Mesenchymal stem cell (in vitro differentiated cells and primary cell): Measurements from ENCODE around the gene CDC5L.
A peak's percentile ranks its signal among the peaks of the same experiment; 100 is the strongest.

Experiments
- DNase-seq: peaks from one replicate; pipeline ENCODE4 v3.0.0-alpha.2; 2013
- H2AFZ ChIP-seq: one replicate; pipeline ENCODE4 v1.6.1; 2013; ENCODE audit warnings: low read depth, mild to moderate bottlenecking, control low read depth, inconsistent platforms, low read length, moderate library complexity
- H2AK5ac ChIP-seq: 2 replicates; pipeline ENCODE4 v1.6.1; 2013; ENCODE audit warnings: low read length, moderate library complexity, mild to moderate bottlenecking, inconsistent platforms; ENCODE audit not compliant: severe bottlenecking
- H2BK120ac ChIP-seq: one replicate; pipeline ENCODE4 v1.6.1; 2013; ENCODE audit warnings: low read depth, mild to moderate bottlenecking, inconsistent platforms, low read length, moderate library complexity
- H2BK12ac ChIP-seq, 2 experiments: one replicate each; pipeline ENCODE4 v1.6.1; 2013; ENCODE audit warnings: inconsistent platforms in 2 of 2, low read length in 2 of 2, mild to moderate bottlenecking in 2 of 2, moderate library complexity in 2 of 2, control low read depth in 1 of 2
- H2BK15ac ChIP-seq: one replicate; pipeline ENCODE4 v1.6.1; 2013; ENCODE audit warnings: mild to moderate bottlenecking, low read depth, inconsistent platforms; ENCODE audit not compliant: poor library complexity, severe bottlenecking
- H2BK5ac ChIP-seq: 2 replicates; pipeline ENCODE4 v1.6.1; 2013; ENCODE audit warnings: low read depth, mild to moderate bottlenecking, low read length, control low read depth, inconsistent platforms; ENCODE audit not compliant: poor library complexity, severe bottlenecking
- H3K14ac ChIP-seq, 2 experiments: one replicate each; pipeline ENCODE4 v1.6.1; 2013; ENCODE audit warnings: inconsistent platforms in 2 of 2, low read length in 2 of 2, control low read depth in 1 of 2, mild to moderate bottlenecking in 1 of 2, moderate library complexity in 1 of 2
- H3K18ac ChIP-seq, 2 experiments: one replicate each; pipeline ENCODE4 v1.6.1; 2013; ENCODE audit warnings: inconsistent platforms in 2 of 2, low read length in 2 of 2, control low read depth in 1 of 2, low read depth in 1 of 2, mild to moderate bottlenecking in 1 of 2
- H3K23ac ChIP-seq, 2 experiments: one replicate each; pipeline ENCODE4 v1.6.1; 2013; ENCODE audit warnings: inconsistent platforms in 2 of 2, low read length in 2 of 2, mild to moderate bottlenecking in 2 of 2, moderate library complexity in 2 of 2, control low read depth in 1 of 2
- H3K27ac ChIP-seq: 2 replicates; pipeline ENCODE4 v1.5.1; 2013; ENCODE audit warnings: mild to moderate bottlenecking, moderate library complexity, low read length, control low read depth, inconsistent platforms; ENCODE audit not compliant: poor library complexity, severe bottlenecking
- H3K27me3 ChIP-seq, 2 experiments: 2 replicates each; pipeline versions ENCODE4 v1.6.1 to v1.7.0; 2013; ENCODE audit warnings: low read length in 2 of 2, mild to moderate bottlenecking in 2 of 2, moderate library complexity in 2 of 2, control low read depth in 1 of 2, inconsistent platforms in 1 of 2; ENCODE audit not compliant: control insufficient read depth in 1 of 2, insufficient read depth in 1 of 2
- H3K36me3 ChIP-seq, 2 experiments: 2 replicates each; pipeline versions ENCODE4 v1.6.1 to v1.7.0; 2013; ENCODE audit warnings: low read length in 2 of 2, control low read depth in 1 of 2, inconsistent platforms in 1 of 2, low read depth in 1 of 2, mild to moderate bottlenecking in 1 of 2; ENCODE audit not compliant: insufficient read depth in 2 of 2, control insufficient read depth in 1 of 2
- H3K4ac ChIP-seq, 2 experiments: one replicate each; pipeline ENCODE4 v1.6.1; 2013; ENCODE audit warnings: inconsistent platforms in 2 of 2, low read length in 2 of 2, mild to moderate bottlenecking in 2 of 2, moderate library complexity in 2 of 2, control low read depth in 1 of 2, low read depth in 1 of 2
- H3K4me1 ChIP-seq: 2 replicates; pipeline ENCODE4 v1.6.1; 2013; ENCODE audit warnings: low read depth, low read length, control low read depth; ENCODE audit not compliant: control insufficient read depth, insufficient read depth
- H3K4me2 ChIP-seq: 2 replicates; pipeline ENCODE4 v1.6.1; 2013; ENCODE audit warnings: low read length, mild to moderate bottlenecking, inconsistent platforms; ENCODE audit not compliant: poor library complexity, severe bottlenecking
- H3K4me3 ChIP-seq, 2 experiments: 2 replicates each; pipeline versions ENCODE4 v1.5.1 to v1.7.0; 2013; ENCODE audit warnings: low read length in 2 of 2, mild to moderate bottlenecking in 2 of 2, control low read depth in 1 of 2, low read depth in 1 of 2; ENCODE audit not compliant: insufficient read depth in 1 of 2
- H3K79me1 ChIP-seq: replicated peaks from 2 replicates; pipeline ENCODE4 v1.6.1; 2013; ENCODE audit warnings: mild to moderate bottlenecking, control low read depth, low read length, inconsistent platforms; ENCODE audit not compliant: poor library complexity, severe bottlenecking
- H3K9ac ChIP-seq: 2 replicates; pipeline ENCODE4 v1.7.0; 2013; ENCODE audit warnings: mild to moderate bottlenecking, low read length, moderate library complexity
- H3K9me3 ChIP-seq: 2 replicates; pipeline ENCODE4 v1.7.0; 2013; ENCODE audit warnings: mild to moderate bottlenecking, low read length; ENCODE audit not compliant: control insufficient read depth
- H4K8ac ChIP-seq: one replicate; pipeline ENCODE4 v1.6.1; 2013; ENCODE audit warnings: inconsistent platforms, mild to moderate bottlenecking, low read length, moderate library complexity
- H4K91ac ChIP-seq: one replicate; pipeline ENCODE4 v1.6.1; 2013; ENCODE audit warnings: mild to moderate bottlenecking, low read length, inconsistent platforms
- WGBS: methylation state at CpG from one replicate; pipeline ENCODE4 v1.1.7; 2013; ENCODE audit warnings: mixed read lengths; 5-methylcytosine and 5-hydroxymethylcytosine counted together

CDC5L gene

GRCh38 chr6:44377971-44378370 lies 9.5 kb upstream of the CDC5L start:
- Histone ChIP-seq H3K36me3 (no peaks in the 10 kb centered on the region), H3K4me2 (no peak overlapping the region), H3K4me1 (no peaks in the 10 kb centered on the region), H2BK120ac (no peak overlapping the region), H2AFZ (no peak overlapping the region), H3K9ac (no peak overlapping the region), H3K4me3 (no peak overlapping the region), H3K79me1 (no peaks in the 10 kb centered on the region), H2BK15ac (no peak overlapping the region), H3K14ac (no peak overlapping the region), H3K9me3 (no peaks in the 10 kb centered on the region), H3K27me3 (peaks cover 3 to 4% of the 10 kb centered on the region in 2 experiments), H2BK12ac (no peak overlapping the region), H3K27ac (no peak overlapping the region), H2BK5ac (no peak overlapping the region), H3K4ac (no peak overlapping the region), H2AK5ac (no peak overlapping the region), H3K18ac (no peak overlapping the region), H3K23ac (no peak overlapping the region), H4K8ac (no peak overlapping the region), H4K91ac (no peak overlapping the region)
- no CpG with 5 or more reads among the region's 1 CpG for whole genome bisulfite sequencing
- DNase-seq: no peak

GRCh38 chr6:44381739-44382138 lies 5.8 kb upstream of the CDC5L start:
- Histone ChIP-seq H3K36me3 (no peaks in the 10 kb centered on the region), H3K4ac (no peak overlapping the region), H3K4me2 (no peak overlapping the region), H2BK120ac (no peak overlapping the region), H4K8ac (no peak overlapping the region), H3K79me1 (no peaks in the 10 kb centered on the region), H2BK12ac (no peak overlapping the region), H3K9me3 (no peaks in the 10 kb centered on the region), H2BK15ac (no peak overlapping the region), H3K14ac (peak overlapping the region in 1 of 2 experiments; percentile 22), H2BK5ac (no peak overlapping the region), H3K4me1 (no peaks in the 10 kb centered on the region), H2AK5ac (no peak overlapping the region), H3K27me3 (peaks cover 0 to 4% of the 10 kb centered on the region in 2 experiments), H3K18ac (peak overlapping the region in 1 of 2 experiments; percentile 34), H3K27ac (no peak overlapping the region), H3K23ac (no peak overlapping the region), H3K9ac (no peak overlapping the region), H3K4me3 (no peak overlapping the region), H2AFZ (peak overlapping the region; percentile 23), H4K91ac (no peak overlapping the region)
- no CpG with 5 or more reads among the region's 2 CpGs for whole genome bisulfite sequencing
- no peak for DNase-seq

- Histone ChIP-seq H3K18ac (no peak overlapping the region), H3K4ac (no peak overlapping the region), H4K8ac (no peak overlapping the region), H2BK12ac (no peak overlapping the region), H3K4me2 (peak overlapping the region; percentile 84), H3K23ac (no peak overlapping the region), H3K4me3 (peak overlapping the region in 1 of 2 experiments; percentile 92), H2BK15ac (no peak overlapping the region), H3K9ac (peak overlapping the region; percentile 96), H3K27ac (no peak overlapping the region), H3K14ac (no peak overlapping the region), H3K27me3 (no peaks in the 10 kb centered on the region), H4K91ac (no peak overlapping the region), H2BK5ac (no peak overlapping the region), H2AK5ac (no peak overlapping the region), H3K79me1 (peaks cover under 1% of the 10 kb centered on the region), H3K36me3 (peaks cover 0 to 8% of the 10 kb centered on the region in 2 experiments), H3K4me1 (peaks cover 3% of the 10 kb centered on the region), H2BK120ac (no peak overlapping the region), H2AFZ (peak overlapping the region; percentile 59), H3K9me3 (no peaks in the 10 kb centered on the region)
- WGBS: 91% methylated on average over 5 of the region's 6 CpGs
- no peak for DNase-seq
Measured at GRCh38 chr6:44386364-44386928, 1.1 kb upstream of the CDC5L start.

GRCh38 chr6:44386929-44387345 lies 569 bp upstream of the CDC5L start:
- no peak overlapping the region for H3K14ac ChIP-seq
- no peak overlapping the region for H2BK12ac ChIP-seq
- H3K4me2 ChIP-seq: peak overlapping the region; percentile 84
- H4K8ac ChIP-seq: peak overlapping the region; percentile 86
- peak overlapping the region; percentile 96 for H3K9ac ChIP-seq
- no peak overlapping the region for H2BK15ac ChIP-seq
- peaks cover 5 to 13% of the 10 kb centered on the region in 2 experiments for H3K36me3 ChIP-seq
- DNase-seq: no peak
- no peak overlapping the region for H2BK5ac ChIP-seq
- peak overlapping the region; percentile 59 for H2AFZ ChIP-seq
- H3K27ac ChIP-seq: peak overlapping the region; percentile 81
- peaks cover 7% of the 10 kb centered on the region for H3K4me1 ChIP-seq
- no peak overlapping the region for H2AK5ac ChIP-seq
- H3K27me3 ChIP-seq: no peaks in the 10 kb centered on the region
- no peaks in the 10 kb centered on the region for H3K9me3 ChIP-seq
- H3K4me3 ChIP-seq: peak overlapping the region; percentile 11 to 92
- 36% methylated on average over 7 of the region's 8 CpGs for WGBS
- peak overlapping the region in 1 of 2 experiments; percentile 57 for H3K4ac ChIP-seq
- peaks cover 5% of the 10 kb centered on the region for H3K79me1 ChIP-seq
- H4K91ac ChIP-seq: peak overlapping the region; percentile 57
- H2BK120ac ChIP-seq: no peak overlapping the region
- H3K23ac ChIP-seq: no peak overlapping the region
- peak overlapping the region in 1 of 2 experiments; percentile 58 for H3K18ac ChIP-seq
